IPS DF 19.7 (cell line): ENCODE data around the gene SCRG1.

ENCODE experiments used
- DNase-seq: peaks from one replicate; pipeline ENCODE4 v3.0.0-alpha.2; 2013; ENCODE audit warnings: low read depth, low spot score

Gene SCRG1

GRCh38 chr4:173398779-173399415 is at the start of gene SCRG1:
Gene SCRG1 (minus strand): TSS chr4:173399116. CDS start chr4:173391414, 7,702 bp downstream.
- DNase-seq: no peak

GRCh38 chr4:173448103-173448502 is 49.2 kb upstream of the SCRG1 start:
- DNase-seq: no peak

- DNase-seq: no peak
Observed at GRCh38 chr4:173446416-173446815, 47.5 kb upstream of the SCRG1 start.

- no peak for DNase-seq
Observed at GRCh38 chr4:173443121-173443520, 44.2 kb upstream of the SCRG1 start.

GRCh38 chr4:173442223-173442932 is 43.5 kb upstream of the SCRG1 start:
- no peak for DNase-seq

GRCh38 chr4:173440888-173441287 is 42.0 kb upstream of the SCRG1 start:
- DNase-seq: no peak

- DNase-seq: no peak
Observed at GRCh38 chr4:173436771-173437265, 37.9 kb upstream of the SCRG1 start.

GRCh38 chr4:173436149-173436579 is 37.2 kb upstream of the SCRG1 start:
- no peak for DNase-seq

- no peak for DNase-seq
Observed at GRCh38 chr4:173434231-173434630, 35.3 kb upstream of the SCRG1 start.

GRCh38 chr4:173433447-173433846 is 34.5 kb upstream of the SCRG1 start:
- no peak for DNase-seq

GRCh38 chr4:173432430-173432829 is 33.5 kb upstream of the SCRG1 start:
- no peak for DNase-seq

- DNase-seq: no peak
Observed at GRCh38 chr4:173426064-173426463, 27.1 kb upstream of the SCRG1 start.

- DNase-seq: no peak
Observed at GRCh38 chr4:173424899-173425805, 26.2 kb upstream of the SCRG1 start.

- DNase-seq: no peak
Observed at GRCh38 chr4:173420801-173421200, 21.9 kb upstream of the SCRG1 start.

GRCh38 chr4:173420324-173420752 is 21.4 kb upstream of the SCRG1 start:
- DNase-seq: no peak

- no peak for DNase-seq
Observed at GRCh38 chr4:173418639-173419038, 19.7 kb upstream of the SCRG1 start.

GRCh38 chr4:173417833-173418232 is 18.9 kb upstream of the SCRG1 start:
- no peak for DNase-seq

GRCh38 chr4:173415885-173416653 is 17.2 kb upstream of the SCRG1 start:
- DNase-seq: no peak

GRCh38 chr4:173415092-173415491 is 16.2 kb upstream of the SCRG1 start:
- DNase-seq: no peak

GRCh38 chr4:173414456-173414855 is 15.5 kb upstream of the SCRG1 start:
- DNase-seq: no peak

GRCh38 chr4:173413036-173413435 is 14.1 kb upstream of the SCRG1 start:
- no peak for DNase-seq
